GM19240 (cell line): ENCODE results near the gene PCSK6.
"Not testable (repeated sequence)": the region's sequence is repeated elsewhere in the genome, so short reads cannot be mapped to it uniquely, and the experiment has no call there.

Experiments
- DNase-seq: peaks from one replicate; pipeline ENCODE4 v3.0.0; 2011; ENCODE audit warnings: low spot score; ENCODE audit not compliant: insufficient read length

Gene PCSK6

GRCh38 chr15:101404245-101404644 is 85.3 kb downstream of the PCSK6 start:
- DNase-seq = no peak

- not testable (repeated sequence) for DNase-seq
Observed at GRCh38 chr15:101402883-101403282, 86.6 kb downstream of the PCSK6 start.

GRCh38 chr15:101401286-101401685 is 88.2 kb downstream of the PCSK6 start:
- DNase-seq = no peak

- no peak for DNase-seq
Observed at GRCh38 chr15:101399431-101399830, 90.1 kb downstream of the PCSK6 start.

- no peak for DNase-seq
Observed at GRCh38 chr15:101398247-101398646, 91.3 kb downstream of the PCSK6 start.

- no peak for DNase-seq
Observed at GRCh38 chr15:101397521-101398003, 91.9 kb downstream of the PCSK6 start.

GRCh38 chr15:101396484-101397261 is 92.8 kb downstream of the PCSK6 start:
- DNase-seq = no peak

- DNase-seq = no peak
Observed at GRCh38 chr15:101394654-101395053, 94.9 kb downstream of the PCSK6 start.

GRCh38 chr15:101394056-101394630 is 95.4 kb downstream of the PCSK6 start:
- no peak for DNase-seq

- no peak for DNase-seq
Observed at GRCh38 chr15:101393172-101393571, 96.3 kb downstream of the PCSK6 start.

- no peak for DNase-seq
Observed at GRCh38 chr15:101391981-101392640, 97.4 kb downstream of the PCSK6 start.

- DNase-seq = no peak
Observed at GRCh38 chr15:101391431-101391830, 98.1 kb downstream of the PCSK6 start.

- no peak for DNase-seq
Observed at GRCh38 chr15:101390462-101390861, 99.0 kb downstream of the PCSK6 start.

- no peak for DNase-seq
Observed at GRCh38 chr15:101390060-101390459, 99.4 kb downstream of the PCSK6 start.

GRCh38 chr15:101389362-101389761 is 100.1 kb downstream of the PCSK6 start:
- DNase-seq = no peak

GRCh38 chr15:101388046-101388445 is 101.5 kb downstream of the PCSK6 start:
- DNase-seq = no peak

- no peak for DNase-seq
Observed at GRCh38 chr15:101387574-101387973, 101.9 kb downstream of the PCSK6 start.

GRCh38 chr15:101386967-101387366 is 102.5 kb downstream of the PCSK6 start:
- DNase-seq = no peak

GRCh38 chr15:101386006-101386405 is 103.5 kb downstream of the PCSK6 start:
- DNase-seq = no peak

- no peak for DNase-seq
Observed at GRCh38 chr15:101384276-101384675, 105.2 kb downstream of the PCSK6 start.

- no peak for DNase-seq
Observed at GRCh38 chr15:101382544-101382943, 107.0 kb downstream of the PCSK6 start.

- no peak for DNase-seq
Observed at GRCh38 chr15:101381671-101382212, 107.8 kb downstream of the PCSK6 start.
